Spleen (tissue), 7 donors: ENCODE measurements around the gene RAB11FIP5.

Experiments
- POLR2A ChIP-seq, 3 donors: fragments of 450-650 bp; IDR thresholded peaks; one replicate each; pipeline ENCODE4 v1.5.1; 2017; ENCODE audit warnings: antibody characterized with exemption in 3 of 3, mild to moderate bottlenecking in 1 of 3
- TF ChIP-seq, protein P1 (sequence below), 11 experiments: fragments of 200-600 bp in 7 of 11; fragments of 450-650 bp in 4 of 11; sonication (generic) in 4 of 11; IDR thresholded peaks in 8 of 11; conservative IDR thresholded peaks in 3 of 11; 1 replicate in 7 of 11; 2 replicates in 4 of 11; pipeline versions ENCODE4 v1.4.0 to v1.8.0; 2016 to 2021; ENCODE audit warnings: antibody characterized with exemption in 11 of 11, inconsistent platforms in 4 of 11, mild to moderate bottlenecking in 1 of 11
- donor health status: DM: no; HTN: no; CAD: no; lungs with moderate emphysema.
- donor health status: DM: no; HTN: no; CAD: no.
- donor health status: DM: no; HTN: no; CAD: no.

DNA sequence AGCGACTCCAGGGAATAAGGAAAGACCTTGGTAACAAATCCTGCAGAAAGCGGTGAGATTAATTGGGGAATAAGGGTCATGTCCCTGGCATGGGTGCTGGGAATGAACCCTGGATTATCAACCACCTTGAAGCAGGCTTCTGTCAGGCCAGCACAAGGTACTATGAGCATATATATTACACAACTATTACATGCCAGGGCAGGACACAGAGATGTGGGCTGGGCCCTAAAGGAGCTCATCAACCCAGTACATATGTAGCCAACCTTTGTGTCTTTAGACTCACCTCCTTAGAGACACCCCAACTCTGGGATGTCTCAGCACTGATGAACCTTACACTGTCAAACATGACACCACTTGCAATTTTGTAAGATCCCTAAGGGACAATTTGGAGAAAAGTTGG is 44.6 kb downstream of the RAB11FIP5 start:
- TF ChIP-seq POLR2A (IDR thresholded peaks at IDR 0.05): no peak
- TF ChIP-seq, protein P1, sequence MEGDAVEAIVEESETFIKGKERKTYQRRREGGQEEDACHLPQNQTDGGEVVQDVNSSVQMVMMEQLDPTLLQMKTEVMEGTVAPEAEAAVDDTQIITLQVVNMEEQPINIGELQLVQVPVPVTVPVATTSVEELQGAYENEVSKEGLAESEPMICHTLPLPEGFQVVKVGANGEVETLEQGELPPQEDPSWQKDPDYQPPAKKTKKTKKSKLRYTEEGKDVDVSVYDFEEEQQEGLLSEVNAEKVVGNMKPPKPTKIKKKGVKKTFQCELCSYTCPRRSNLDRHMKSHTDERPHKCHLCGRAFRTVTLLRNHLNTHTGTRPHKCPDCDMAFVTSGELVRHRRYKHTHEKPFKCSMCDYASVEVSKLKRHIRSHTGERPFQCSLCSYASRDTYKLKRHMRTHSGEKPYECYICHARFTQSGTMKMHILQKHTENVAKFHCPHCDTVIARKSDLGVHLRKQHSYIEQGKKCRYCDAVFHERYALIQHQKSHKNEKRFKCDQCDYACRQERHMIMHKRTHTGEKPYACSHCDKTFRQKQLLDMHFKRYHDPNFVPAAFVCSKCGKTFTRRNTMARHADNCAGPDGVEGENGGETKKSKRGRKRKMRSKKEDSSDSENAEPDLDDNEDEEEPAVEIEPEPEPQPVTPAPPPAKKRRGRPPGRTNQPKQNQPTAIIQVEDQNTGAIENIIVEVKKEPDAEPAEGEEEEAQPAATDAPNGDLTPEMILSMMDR (IDR thresholded peaks at IDR 0.05 in 8 of 11, conservative IDR thresholded peaks at IDR 0.05 in 3 of 11): no peak
